Keratinocyte (primary cell): ENCODE measurements around the gene MS4A18. TPM values are rescaled to one million over a fixed set of nuclear protein-coding genes. Genes with fewer than 3 reads are reported as not detected.

ENCODE experiments used
- DNase-seq: peaks from one replicate; pipeline ENCODE4 v3.0.0-alpha.2; 2011; ENCODE audit warnings: low read depth, missing footprints, low spot score
- FAIRE-seq: peaks from 2 replicates; lab custom pipeline; 2011; peaks lifted over from hg19 to GRCh38; lab: Jason Lieb, UNC
- H2AFZ ChIP-seq: 2 replicates; pipeline ENCODE4 v1.6.0; 2012; ENCODE audit warnings: low read length, control low read depth, inconsistent platforms; ENCODE audit not compliant: control insufficient read depth
- H3K27ac ChIP-seq: 2 replicates; pipeline ENCODE4 v1.5.1; 2011; ENCODE audit warnings: low read length; ENCODE audit not compliant: control insufficient read depth, insufficient read depth
- H3K27me3 ChIP-seq: 3 replicates; pipeline ENCODE4 v1.6.0; 2011; ENCODE audit warnings: low read length; ENCODE audit not compliant: control insufficient read depth, insufficient read depth; ENCODE audit errors: extremely low read depth
- H3K36me3 ChIP-seq, 2 experiments: 2 replicates in 1 of 2; 3 replicates in 1 of 2; pipeline ENCODE4 v1.5.1; 2011; ENCODE audit warnings: low read length in 2 of 2, mild to moderate bottlenecking in 1 of 2; ENCODE audit not compliant: control insufficient read depth in 2 of 2, insufficient read depth in 2 of 2; ENCODE audit errors: extremely low read depth in 1 of 2
- H3K4me1 ChIP-seq: 3 replicates; pipeline ENCODE4 v1.5.1; 2011; ENCODE audit warnings: low read length; ENCODE audit not compliant: control insufficient read depth, insufficient read depth; ENCODE audit errors: extremely low read depth
- H3K4me2 ChIP-seq: 3 replicates; pipeline ENCODE4 v1.6.0; 2011; ENCODE audit warnings: low read depth, low read length; ENCODE audit not compliant: control insufficient read depth, insufficient read depth; ENCODE audit errors: extremely low read depth
- H3K4me3 ChIP-seq, 3 experiments: fragments of 200-600 bp in 1 of 3; sonication (generic) in 1 of 3; 2 replicates in 2 of 3; 3 replicates in 1 of 3; pipeline ENCODE4 v1.5.1; 2011 to 2016; ENCODE audit warnings: low read length in 3 of 3, mild to moderate bottlenecking in 3 of 3, control low read depth in 2 of 3, inconsistent platforms in 1 of 3, low read depth in 1 of 3, mixed read lengths in 1 of 3, mixed run types in 1 of 3, moderate library complexity in 1 of 3; ENCODE audit not compliant: control insufficient read depth in 2 of 3, insufficient read depth in 2 of 3; ENCODE audit errors: extremely low read depth in 1 of 3
- H3K79me2 ChIP-seq: 2 replicates; pipeline ENCODE4 v1.6.0; 2012; ENCODE audit warnings: low read length; ENCODE audit not compliant: control insufficient read depth, insufficient read depth
- H3K9ac ChIP-seq: 3 replicates; pipeline ENCODE4 v1.6.0; 2011; ENCODE audit warnings: low read length; ENCODE audit not compliant: control insufficient read depth, insufficient read depth; ENCODE audit errors: extremely low read depth
- H3K9me1 ChIP-seq: 3 replicates; pipeline ENCODE4 v1.6.0; 2011; ENCODE audit warnings: low read length; ENCODE audit not compliant: control insufficient read depth, insufficient read depth; ENCODE audit errors: extremely low read depth
- H3K9me3 ChIP-seq: 2 replicates; pipeline ENCODE4 v1.5.1; 2012; ENCODE audit warnings: low read depth, low read length; ENCODE audit not compliant: control insufficient read depth
- H4K20me1 ChIP-seq: 3 replicates; pipeline ENCODE4 v1.6.0; 2011; ENCODE audit warnings: low read length; ENCODE audit not compliant: control insufficient read depth, insufficient read depth; ENCODE audit errors: extremely low read depth
- EZH2 ChIP-seq: IDR thresholded peaks from one replicate; pipeline ENCODE4 v1.6.1; 2012; ENCODE audit warnings: inconsistent platforms, mild to moderate bottlenecking, low read length, moderate library complexity
- dilution Hi-C: fragments of 300-500 bp; cut with MboI; formaldehyde crosslinking; loops from one replicate; pipeline ENCODE4 v1.7.0; 2020; ENCODE audit warnings: low sequenced_read_pairs; ENCODE audit not compliant: extremely low pct_ligation_motif_present
- polyA plus RNA-seq, 5 experiments: library from polyadenylated mRNA; depleted of rRNA in 3 of 5; stranded (reverse) in 3 of 5; stranded (forward) in 1 of 5; unstranded in 1 of 5; fragments of >200 nt; gene quantifications; 1 replicate in 1 of 5; 2 replicates in 3 of 5; 3 replicates in 1 of 5; pipeline versions ENCODE4 v1.2.1 to v1.2.3, GENCODE V29; 2011 to 2012; ENCODE audit warnings: missing spikeins in 2 of 5, low read depth in 1 of 5, low replicate concordance in 1 of 5
- TF ChIP-seq, protein P1 (sequence below), 3 experiments: IDR thresholded peaks in 1 of 3; conservative IDR thresholded peaks in 1 of 3; optimal IDR thresholded peaks in 1 of 3; 2 replicates in 2 of 3; 3 replicates in 1 of 3; pipeline versions ENCODE3 to v1.5.1; 2011; ENCODE audit warnings: low read length in 3 of 3, mild to moderate bottlenecking in 3 of 3, moderate library complexity in 2 of 3, control low read depth in 1 of 3, inconsistent platforms in 1 of 3; ENCODE audit not compliant: insufficient read depth in 2 of 3; ENCODE audit errors: extremely low read depth in 1 of 3

Gene MS4A18
- polyA plus RNA-seq, 1 donor (not counting 4 experiments of a cell fraction or from before 2014, with no cell fraction given): not detected

- no peak for DNase-seq
- TF ChIP-seq, protein P1, sequence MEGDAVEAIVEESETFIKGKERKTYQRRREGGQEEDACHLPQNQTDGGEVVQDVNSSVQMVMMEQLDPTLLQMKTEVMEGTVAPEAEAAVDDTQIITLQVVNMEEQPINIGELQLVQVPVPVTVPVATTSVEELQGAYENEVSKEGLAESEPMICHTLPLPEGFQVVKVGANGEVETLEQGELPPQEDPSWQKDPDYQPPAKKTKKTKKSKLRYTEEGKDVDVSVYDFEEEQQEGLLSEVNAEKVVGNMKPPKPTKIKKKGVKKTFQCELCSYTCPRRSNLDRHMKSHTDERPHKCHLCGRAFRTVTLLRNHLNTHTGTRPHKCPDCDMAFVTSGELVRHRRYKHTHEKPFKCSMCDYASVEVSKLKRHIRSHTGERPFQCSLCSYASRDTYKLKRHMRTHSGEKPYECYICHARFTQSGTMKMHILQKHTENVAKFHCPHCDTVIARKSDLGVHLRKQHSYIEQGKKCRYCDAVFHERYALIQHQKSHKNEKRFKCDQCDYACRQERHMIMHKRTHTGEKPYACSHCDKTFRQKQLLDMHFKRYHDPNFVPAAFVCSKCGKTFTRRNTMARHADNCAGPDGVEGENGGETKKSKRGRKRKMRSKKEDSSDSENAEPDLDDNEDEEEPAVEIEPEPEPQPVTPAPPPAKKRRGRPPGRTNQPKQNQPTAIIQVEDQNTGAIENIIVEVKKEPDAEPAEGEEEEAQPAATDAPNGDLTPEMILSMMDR (optimal IDR thresholded peaks at IDR 0.05 in 1 of 3, IDR thresholded peaks at IDR 0.05 in 1 of 3, conservative IDR thresholded peaks at IDR 0.05 in 1 of 3; ENCODE audit: extremely low read depth in 1 of 3, insufficient read depth in 2 of 3, low read length in 3 of 3): peak in 2 of 3 experiments; percentile 22 to 37
- no peak for TF ChIP-seq EZH2
- Histone ChIP-seq H3K9me1 (no peaks in the 10 kb centered on the region), H4K20me1 (no peaks in the 10 kb centered on the region), H3K27ac (no peak overlapping the region), H3K9me3 (no peaks in the 10 kb centered on the region), H2AFZ (no peak overlapping the region), H3K4me2 (no peak overlapping the region), H3K27me3 (no peaks in the 10 kb centered on the region), H3K79me2 (no peaks in the 10 kb centered on the region), H3K4me1 (no peaks in the 10 kb centered on the region), H3K36me3 (no peaks in the 10 kb centered on the region), H3K9ac (no peak overlapping the region), H3K4me3 (no peak overlapping the region)
- dilution Hi-C loops: no loop called here
- FAIRE-seq: no peak
These were observed 23.6 kb upstream of the MS4A18 start for GRCh38 chr11:60700689-60701468.

DNA sequence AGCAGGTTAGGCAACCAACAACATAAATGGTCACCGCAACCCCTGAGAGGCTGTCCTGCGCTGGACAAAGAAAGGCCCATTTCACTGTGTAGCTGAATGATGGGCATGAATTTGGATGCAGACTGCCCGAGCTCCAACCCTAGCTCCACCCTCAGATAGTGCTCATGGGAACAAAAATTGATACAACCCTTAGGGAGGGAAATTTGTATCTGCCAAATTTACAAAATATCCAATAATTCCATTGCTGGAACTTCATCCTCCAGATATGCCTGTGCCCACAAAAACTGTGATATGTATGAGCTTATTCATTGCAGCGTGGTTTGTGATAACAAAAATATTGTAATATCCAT, 23.1 kb upstream of the MS4A18 start:
- Histone ChIP-seq H3K4me3 (no peak overlapping the region), H4K20me1 (no peaks in the 10 kb centered on the region), H3K9ac (no peak overlapping the region), H3K27ac (no peak overlapping the region), H3K9me3 (no peaks in the 10 kb centered on the region), H3K9me1 (no peaks in the 10 kb centered on the region), H3K27me3 (no peaks in the 10 kb centered on the region), H2AFZ (no peak overlapping the region), H3K4me2 (no peak overlapping the region), H3K36me3 (no peaks in the 10 kb centered on the region), H3K79me2 (no peaks in the 10 kb centered on the region), H3K4me1 (no peaks in the 10 kb centered on the region)
- FAIRE-seq (no peak), DNase-seq (no peak)
- dilution Hi-C loops: no loop called here
- TF ChIP-seq, protein P1 (optimal IDR thresholded peaks at IDR 0.05 in 1 of 3, IDR thresholded peaks at IDR 0.05 in 1 of 3, conservative IDR thresholded peaks at IDR 0.05 in 1 of 3; ENCODE audit: extremely low read depth in 1 of 3, insufficient read depth in 2 of 3, low read length in 3 of 3): no peak
- TF ChIP-seq EZH2: no peak
